ENCODE data around the gene ZFYVE28. TPM values are rescaled to one million over a fixed set of nuclear protein-coding genes. Genes with fewer than 3 reads are reported as not detected.

The ZFYVE28 gene
- total RNA-seq, 1 donor: 10.5 TPM

- no peak overlapping the region for H3K27ac ChIP-seq (ENCODE audit: low read depth, low read length)
- H3K4me1 ChIP-seq (ENCODE audit: insufficient read depth, low read length): no peaks in the 10 kb centered on the region
- H3K27me3 ChIP-seq (ENCODE audit: insufficient read depth, low read length): no peaks in the 10 kb centered on the region
- H3K9me3 ChIP-seq (ENCODE audit: low read depth, low read length): no peaks in the 10 kb centered on the region
- DNase-seq (ENCODE audit: insufficient read length, low spot score, missing footprints): peak; percentile 89
- no peaks in the 10 kb centered on the region for H3K79me2 ChIP-seq (ENCODE audit: insufficient read depth, low read length)
- no peaks in the 10 kb centered on the region for H3K36me3 ChIP-seq (ENCODE audit: insufficient read depth, low read length)
- no peak for TF ChIP-seq CTCF (IDR thresholded peaks at IDR 0.05; ENCODE audit: extremely low read depth, low read depth, low read length)
- H3K4me3 ChIP-seq (ENCODE audit: insufficient read depth, low read length): no peak overlapping the region
- H4K20me1 ChIP-seq (ENCODE audit: insufficient read depth, low read length): no peaks in the 10 kb centered on the region
- H3K4me2 ChIP-seq (ENCODE audit: insufficient read depth, low read length): no peak overlapping the region
- no peak overlapping the region for H2AFZ ChIP-seq (ENCODE audit: low read length)
These were observed 112.5 kb downstream of the ZFYVE28 start for GRCh38 chr4:2305766-2306501.

GRCh38 chr4:2304877-2305561 lies 113.4 kb downstream of the ZFYVE28 start:
- DNase-seq (ENCODE audit: insufficient read length, low spot score, missing footprints): no peak
- no peak overlapping the region for H3K27ac ChIP-seq (ENCODE audit: low read depth, low read length)
- no peak overlapping the region for H3K4me3 ChIP-seq (ENCODE audit: insufficient read depth, low read length)
- no peaks in the 10 kb centered on the region for H3K9me3 ChIP-seq (ENCODE audit: low read depth, low read length)
- H3K27me3 ChIP-seq (ENCODE audit: insufficient read depth, low read length): no peaks in the 10 kb centered on the region
- H2AFZ ChIP-seq (ENCODE audit: low read length): no peak overlapping the region
- no peaks in the 10 kb centered on the region for H3K79me2 ChIP-seq (ENCODE audit: insufficient read depth, low read length)
- no peaks in the 10 kb centered on the region for H3K4me1 ChIP-seq (ENCODE audit: insufficient read depth, low read length)
- H3K36me3 ChIP-seq (ENCODE audit: insufficient read depth, low read length): no peaks in the 10 kb centered on the region
- H3K4me2 ChIP-seq (ENCODE audit: insufficient read depth, low read length): no peak overlapping the region
- no peaks in the 10 kb centered on the region for H4K20me1 ChIP-seq (ENCODE audit: insufficient read depth, low read length)
- TF ChIP-seq CTCF (IDR thresholded peaks at IDR 0.05; ENCODE audit: extremely low read depth, low read depth, low read length): no peak

GRCh38 chr4:2304321-2304876 lies 114.0 kb downstream of the ZFYVE28 start:
- H3K27ac ChIP-seq (ENCODE audit: low read depth, low read length): no peak overlapping the region
- no peaks in the 10 kb centered on the region for H3K36me3 ChIP-seq (ENCODE audit: insufficient read depth, low read length)
- DNase-seq (ENCODE audit: insufficient read length, low spot score, missing footprints): no peak
- no peak overlapping the region for H3K4me2 ChIP-seq (ENCODE audit: insufficient read depth, low read length)
- no peak overlapping the region for H2AFZ ChIP-seq (ENCODE audit: low read length)
- no peaks in the 10 kb centered on the region for H3K9me3 ChIP-seq (ENCODE audit: low read depth, low read length)
- no peaks in the 10 kb centered on the region for H3K4me1 ChIP-seq (ENCODE audit: insufficient read depth, low read length)
- no peaks in the 10 kb centered on the region for H4K20me1 ChIP-seq (ENCODE audit: insufficient read depth, low read length)
- no peaks in the 10 kb centered on the region for H3K27me3 ChIP-seq (ENCODE audit: insufficient read depth, low read length)
- no peak overlapping the region for H3K4me3 ChIP-seq (ENCODE audit: insufficient read depth, low read length)
- no peak for TF ChIP-seq CTCF (IDR thresholded peaks at IDR 0.05; ENCODE audit: extremely low read depth, low read depth, low read length)
- no peaks in the 10 kb centered on the region for H3K79me2 ChIP-seq (ENCODE audit: insufficient read depth, low read length)

- no peak overlapping the region for H3K4me3 ChIP-seq (ENCODE audit: insufficient read depth, low read length)
- no peak overlapping the region for H3K4me2 ChIP-seq (ENCODE audit: insufficient read depth, low read length)
- DNase-seq (ENCODE audit: insufficient read length, low spot score, missing footprints): peak; percentile 70
- H3K9me3 ChIP-seq (ENCODE audit: low read depth, low read length): no peaks in the 10 kb centered on the region
- H4K20me1 ChIP-seq (ENCODE audit: insufficient read depth, low read length): no peaks in the 10 kb centered on the region
- H3K4me1 ChIP-seq (ENCODE audit: insufficient read depth, low read length): no peaks in the 10 kb centered on the region
- H3K27ac ChIP-seq (ENCODE audit: low read depth, low read length): no peak overlapping the region
- H3K36me3 ChIP-seq (ENCODE audit: insufficient read depth, low read length): no peaks in the 10 kb centered on the region
- TF ChIP-seq CTCF (IDR thresholded peaks at IDR 0.05; ENCODE audit: extremely low read depth, low read depth, low read length): no peak
- no peaks in the 10 kb centered on the region for H3K27me3 ChIP-seq (ENCODE audit: insufficient read depth, low read length)
- no peaks in the 10 kb centered on the region for H3K79me2 ChIP-seq (ENCODE audit: insufficient read depth, low read length)
- H2AFZ ChIP-seq (ENCODE audit: low read length): no peak overlapping the region
These were observed 114.6 kb downstream of the ZFYVE28 start for GRCh38 chr4:2303686-2304320.

Measured in osteoblast (primary cell).